OCI-LY3 (cell line): ENCODE measurements around the gene CEMIP2.

Experiments used
- H2AFZ ChIP-seq: fragments of 200-600, 300-600 bp; shearing (Covaris generic); 2 replicates; pipeline ENCODE4 v1.6.0; 2014; ENCODE audit warnings: antibody characterized with exemption, low read depth, low read length
- H3K27ac ChIP-seq: fragments of 200-600, 300-600 bp; sonication (generic); 2 replicates; pipeline ENCODE4 v1.5.1; 2014; ENCODE audit warnings: mild to moderate bottlenecking, low read length, moderate library complexity, mixed read lengths
- H3K27me3 ChIP-seq: fragments of 200-600, 300-600 bp; sonication (generic); 2 replicates; pipeline ENCODE4 v1.6.1; 2014; ENCODE audit warnings: low read depth, low read length, mixed read lengths
- H3K36me3 ChIP-seq: fragments of 200-600, 300-600 bp; sonication (generic); replicated peaks from 2 replicates; pipeline ENCODE3; 2014; ENCODE audit warnings: low read depth, low read length, mixed read lengths
- H3K4me1 ChIP-seq: fragments of 300-600, 200-600 bp; sonication (generic); 2 replicates; pipeline ENCODE4 v1.6.1; 2014; ENCODE audit warnings: low read length, mixed read lengths
- H3K4me2 ChIP-seq: fragments of 200-600, 300-600 bp; sonication (generic); 2 replicates; pipeline ENCODE4 v1.6.1; 2014; ENCODE audit warnings: low read length, mixed read lengths
- H3K4me3 ChIP-seq: fragments of 300-600, 200-600 bp; sonication (generic); 2 replicates; pipeline ENCODE4 v1.5.1; 2014; ENCODE audit warnings: antibody characterized with exemption, mild to moderate bottlenecking, low read length, moderate library complexity
- H3K79me2 ChIP-seq: fragments of 300-600, 200-600 bp; shearing (Covaris generic); 2 replicates; pipeline ENCODE4 v1.6.1; 2014; ENCODE audit warnings: mild to moderate bottlenecking, low read length, mixed read lengths
- H3K9ac ChIP-seq: fragments of 300-600, 200-600 bp; shearing (Covaris generic); 2 replicates; pipeline ENCODE4 v1.6.0; 2014; ENCODE audit warnings: mild to moderate bottlenecking, low read length, moderate library complexity
- H3K9me3 ChIP-seq: fragments of 200-600, 300-600 bp; shearing (Covaris generic); 2 replicates; pipeline ENCODE4 v1.6.1; 2014; ENCODE audit warnings: low read length, mixed read lengths; ENCODE audit not compliant: insufficient read depth
- H4K20me1 ChIP-seq: fragments of 200-600, 300-600 bp; sonication (generic); 2 replicates; pipeline ENCODE4 v1.6.1; 2016; ENCODE audit warnings: low read length, mixed read lengths; ENCODE audit not compliant: insufficient read depth
- CTCF ChIP-seq: fragments of 200-600, 300-600 bp; sonication (generic); IDR thresholded peaks from 2 replicates; pipeline ENCODE4 v1.5.1; 2014; ENCODE audit warnings: antibody characterized with exemption, low read length, low read depth
- EZH2phosphoT487 ChIP-seq: fragments of 200-600 bp; shearing (Covaris generic); IDR thresholded peaks from 2 replicates; pipeline ENCODE4 v1.6.1; 2018; ENCODE audit warnings: antibody characterized with exemption, mixed run types, low read depth

Gene CEMIP2

GRCh38 chr9:71685394-71685793 is 82.9 kb downstream of the CEMIP2 start:
- Histone ChIP-seq H3K79me2 (no peaks in the 10 kb centered on the region), H3K4me1 (peaks cover 14% of the 10 kb centered on the region), H2AFZ (no peak overlapping the region), H3K27me3 (no peaks in the 10 kb centered on the region), H3K4me3 (no peak overlapping the region), H3K27ac (no peak overlapping the region), H4K20me1 (no peaks in the 10 kb centered on the region), H3K4me2 (no peak overlapping the region), H3K36me3 (no peaks in the 10 kb centered on the region), H3K9ac (no peak overlapping the region), H3K9me3 (no peaks in the 10 kb centered on the region)
- TF ChIP-seq EZH2phosphoT487 (no peak), CTCF (no peak)

- TF ChIP-seq EZH2phosphoT487, result no peak
These were observed 83.7 kb downstream of the CEMIP2 start for GRCh38 chr9:71684566-71684965.

DNA sequence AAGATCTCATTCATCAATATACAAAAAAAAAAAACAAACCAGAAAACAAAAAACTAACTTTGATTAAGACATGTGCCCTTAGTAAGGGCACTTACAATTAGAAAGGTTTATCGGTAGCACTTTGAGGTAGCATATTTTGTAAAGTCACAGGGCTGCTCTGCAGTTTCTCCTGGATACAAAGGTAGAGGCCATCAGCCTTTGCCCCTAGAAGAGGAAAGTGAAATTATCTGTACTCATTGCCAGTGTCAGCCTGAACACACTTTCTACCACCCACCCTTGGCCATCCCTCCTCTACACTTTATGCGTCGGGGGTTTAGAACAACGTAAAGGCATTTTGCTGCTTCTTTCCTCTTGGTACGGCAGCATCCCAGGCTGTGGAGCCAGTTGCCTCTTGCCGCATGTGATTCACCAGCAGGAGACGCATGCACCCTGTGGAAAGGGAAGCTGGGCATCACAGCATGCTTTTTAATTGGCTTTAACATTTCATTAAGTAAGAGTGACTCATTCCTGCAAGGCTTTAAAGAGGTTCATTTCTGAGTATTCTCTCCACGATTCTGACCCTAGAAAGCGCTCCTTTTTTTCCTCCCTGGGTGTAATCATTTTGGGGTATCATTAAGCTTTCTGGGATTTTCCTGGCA is 84.6 kb downstream of the CEMIP2 start:
- Histone ChIP-seq H3K36me3 (no peaks in the 10 kb centered on the region), H3K9me3 (no peaks in the 10 kb centered on the region), H3K4me2 (no peak overlapping the region), H2AFZ (no peak overlapping the region), H3K27ac (no peak overlapping the region), H3K4me3 (no peak overlapping the region), H3K9ac (no peak overlapping the region), H3K27me3 (no peaks in the 10 kb centered on the region), H3K4me1 (peaks cover 16% of the 10 kb centered on the region), H3K79me2 (no peaks in the 10 kb centered on the region), H4K20me1 (no peaks in the 10 kb centered on the region)
- TF ChIP-seq EZH2phosphoT487, result no peak
- no peak for TF ChIP-seq CTCF

More at GRCh38 chr9:71684566-71684965, 83.7 kb downstream of the CEMIP2 start:
- Histone ChIP-seq H2AFZ (no peak overlapping the region), H3K36me3 (no peaks in the 10 kb centered on the region), H3K27ac (no peak overlapping the region), H3K4me2 (no peak overlapping the region), H3K4me1 (peaks cover 16% of the 10 kb centered on the region), H3K9me3 (no peaks in the 10 kb centered on the region), H4K20me1 (no peaks in the 10 kb centered on the region), H3K27me3 (no peaks in the 10 kb centered on the region), H3K9ac (no peak overlapping the region), H3K4me3 (no peak overlapping the region), H3K79me2 (no peaks in the 10 kb centered on the region)

- H3K9ac ChIP-seq, result no peak overlapping the region
- no peaks in the 10 kb centered on the region for H3K27me3 ChIP-seq
- H3K4me2 ChIP-seq, result peak overlapping the region; percentile 40
- no peak overlapping the region for H3K4me3 ChIP-seq
- TF ChIP-seq CTCF (no peak), EZH2phosphoT487 (no peak)
- H3K79me2 ChIP-seq, result no peaks in the 10 kb centered on the region
- H4K20me1 ChIP-seq, result no peaks in the 10 kb centered on the region
- no peak overlapping the region for H3K27ac ChIP-seq
- no peaks in the 10 kb centered on the region for H3K9me3 ChIP-seq
- peaks cover 16% of the 10 kb centered on the region for H3K4me1 ChIP-seq
- no peaks in the 10 kb centered on the region for H3K36me3 ChIP-seq
- no peak overlapping the region for H2AFZ ChIP-seq
These were observed 86.5 kb downstream of the CEMIP2 start for GRCh38 chr9:71681708-71682272.
